Heart left ventricle (tissue), 16 donors: ENCODE measurements around the gene MCAM. TPM values are rescaled to one million over a fixed set of nuclear protein-coding genes. Genes with fewer than 3 reads are reported as not detected.

Experiments
- ATAC-seq, 4 donors: fragments of 200-7000 bp; cut with Tn5 transposase; one replicate each; pipeline ENCODE4 v1.9.1; 2020 to 2022; ENCODE audit warnings: moderate library complexity in 4 of 4, mild to moderate bottlenecking in 3 of 4, moderate number of reproducible peaks in 1 of 4
- DNase-seq, 5 donors: peaks; one replicate each; pipeline ENCODE4 v3.0.0-alpha.2; 2020
- H3K27ac ChIP-seq, 12 donors: fragments of 200-600 bp; sonication (generic) in 4 of 12; one replicate each; pipeline versions ENCODE4 v1.5.0 to v1.8.0; 2016 to 2022; ENCODE audit warnings: mild to moderate bottlenecking in 2 of 12
- H3K27me3 ChIP-seq, 9 donors: fragments of 200-600 bp; sonication (generic) in 2 of 9; one replicate each; pipeline versions ENCODE4 v1.5.1 to v1.8.0; 2016 to 2022; ENCODE audit warnings: mild to moderate bottlenecking in 3 of 9
- H3K36me3 ChIP-seq, 9 donors: fragments of 200-600 bp; sonication (generic) in 2 of 9; one replicate each; pipeline versions ENCODE4 v1.5.0 to v1.8.0; 2018 to 2022; ENCODE audit warnings: mild to moderate bottlenecking in 2 of 9
- H3K4me1 ChIP-seq, 12 donors: fragments of 200-600 bp; sonication (generic) in 4 of 12; one replicate each; pipeline versions ENCODE4 v1.5.0 to v1.8.0; 2016 to 2022; ENCODE audit warnings: mild to moderate bottlenecking in 3 of 12
- H3K4me3 ChIP-seq, 12 donors: fragments of 200-600 bp; sonication (generic) in 4 of 12; one replicate each; pipeline versions ENCODE4 v1.5.0 to v1.8.0; 2017 to 2022; ENCODE audit warnings: mild to moderate bottlenecking in 9 of 12, moderate library complexity in 4 of 12
- H3K9me3 ChIP-seq, 12 donors: fragments of 200-600 bp; sonication (generic) in 4 of 12; one replicate each; pipeline versions ENCODE4 v1.5.0 to v1.8.0; 2016 to 2022; ENCODE audit warnings: mild to moderate bottlenecking in 1 of 12
- CTCF ChIP-seq, 12 donors: fragments of 200-600 bp; sonication (generic) in 4 of 12; IDR thresholded peaks; one replicate each; pipeline versions ENCODE4 v1.5.0 to v1.8.0; 2018 to 2022; ENCODE audit warnings: antibody characterized with exemption in 12 of 12, mild to moderate bottlenecking in 5 of 12
- POLR2A ChIP-seq, 2 donors: fragments of 450-650 bp; IDR thresholded peaks; one replicate each; pipeline ENCODE4 v1.6.1; 2017; ENCODE audit warnings: antibody characterized with exemption in 2 of 2, mild to moderate bottlenecking in 2 of 2, moderate library complexity in 2 of 2
- WGBS, 4 donors: extraction: QIAGEN DNeasy Blood & Tissue Kit in 2 of 4; methylation state at CpG; one replicate each; pipeline versions ENCODE4 v1.1.5 to v1.1.7; 2013 to 2018; 5-methylcytosine and 5-hydroxymethylcytosine counted together
- intact Hi-C, 10 donors: fragments of 100-400 bp; cut with DNase I; formaldehyde crosslinking; loops; one replicate each; pipeline versions ENCODE4 v1.11.1 to v1.14.2; 2022
- polyA plus RNA-seq, 2 donors: library from polyadenylated mRNA; stranded (reverse); fragments of 200-250 nt; gene quantifications; one replicate each; pipeline ENCODE4 v1.2.3, GENCODE V29; 2013
- total RNA-seq, 9 donors: library from RNA; depleted of rRNA in 2 of 9; stranded (reverse); fragments of >200 nt in 2 of 9; fragmentation: NEBNext Ultra II Directional in 3 of 9; extraction: Animal tissue kit (Norgen Biotek cat#: 25700) in 3 of 9; gene quantifications; one replicate each; pipeline versions ENCODE4 v1.1.0 to v1.2.4, GENCODE V29; 2016 to 2023
- donor health status: ischemic (EF 13 %, LVEDD 7.1; RV severe dilation, severe dysfunction).
- donor health status: healthy with polysubstance abuse.
- donor health status: DM: no; HTN: yes; CAD: no.
- donor health status: DM: no; HTN: no; CAD: no.
- donor health status: ischemic (EF 25% LVEDD 6.9; RV normal size, moderate dysfunction).
- donor health status: ischemic (EF 25% LVEDD 5.7; RV mildly dilated, moderate dysfunction).
- donor health status: healthy.
- donor health status: DM: yes; HTN: yes; CAD: no.
- donor health status: ischemic (EF 35%, LVEDD 5.7; RV mildly dilated, moderate dysfunction).
- donor health status: nonischemic (EF 11% LVEDD 7.7; RV severe dilation, severe dysfunction).
- donor health status: DM: yes; HTN: yes; CAD: no.
- donor health status: PGD.
- donor health status: ischemic (EF 29% LVEDD 5.4; RV normal size, mild dysfunction).
- donor health status: nonischemic (EF 23%, LVEDD 6.1; RV moderate dilation, normal function).

Gene MCAM
- total and polyA plus RNA-seq, 11 donors, result 31.9 to 380 (median 108) TPM

- no peak overlapping the region for H3K4me3 ChIP-seq
- TF ChIP-seq CTCF (IDR thresholded peaks at IDR 0.05), result no peak
- TF ChIP-seq POLR2A (IDR thresholded peaks at IDR 0.05), result no peak
- DNase-seq (no peak), ATAC-seq (no peak)
- peaks cover 0 to 34% (median 10%) of the 10 kb centered on the region in 12 donors for H3K4me1 ChIP-seq
- no peaks in the 10 kb centered on the region for H3K27me3 ChIP-seq
- no peaks in the 10 kb centered on the region for H3K9me3 ChIP-seq
- WGBS, 4 donors, result 89 to 93% (median 92%) methylated on average over 5 of the region's 5 CpGs
- H3K36me3 ChIP-seq, result peaks cover 0 to 96% (median 66%) of the 10 kb centered on the region in 9 donors
- intact Hi-C loops, result no loop called here
- no peak overlapping the region for H3K27ac ChIP-seq
Measured at GRCh38 chr11:119303227-119303718, 13.7 kb downstream of the MCAM start.

- Histone ChIP-seq H3K4me3 (no peak overlapping the region), H3K4me1 (peaks cover 0 to 38% (median 10%) of the 10 kb centered on the region in 12 donors), H3K9me3 (no peaks in the 10 kb centered on the region), H3K27me3 (no peaks in the 10 kb centered on the region), H3K36me3 (peaks cover 0 to 96% (median 77%) of the 10 kb centered on the region in 9 donors), H3K27ac (peak overlapping the region in 6 of 12 donors; percentile 3 to 37 (median 18))
- intact Hi-C loops, result no loop called here
- DNase-seq, result no peak
- peak in 1 of 4 donors; percentile 43 for ATAC-seq
- no peak for TF ChIP-seq POLR2A (IDR thresholded peaks at IDR 0.05)
- no peak for TF ChIP-seq CTCF (IDR thresholded peaks at IDR 0.05)
- WGBS, 4 donors, result 59 to 70% (median 68%) methylated on average over 3 of the region's 3 CpGs
Measured at GRCh38 chr11:119300198-119300964, 16.5 kb downstream of the MCAM start.

GRCh38 chr11:119299416-119299815, 17.5 kb downstream of the MCAM start:
- H3K9me3 ChIP-seq, result no peaks in the 10 kb centered on the region
- no peaks in the 10 kb centered on the region for H3K27me3 ChIP-seq
- ATAC-seq, result no peak
- TF ChIP-seq POLR2A (IDR thresholded peaks at IDR 0.05), result no peak
- no peak for TF ChIP-seq CTCF (IDR thresholded peaks at IDR 0.05)
- DNase-seq, result no peak
- WGBS, 4 donors, result 94 to 96% (median 95%) methylated on average over 9 of the region's 9 CpGs
- no peak overlapping the region for H3K4me3 ChIP-seq
- H3K36me3 ChIP-seq, result peaks cover 0 to 90% (median 77%) of the 10 kb centered on the region in 9 donors
- H3K27ac ChIP-seq, result peak overlapping the region in 3 of 12 donors; percentile 3 to 37 (median 26)
- H3K4me1 ChIP-seq, result peaks cover 0 to 38% (median 10%) of the 10 kb centered on the region in 12 donors
- intact Hi-C loops, result no loop called here

GRCh38 chr11:119298726-119299125, 18.2 kb downstream of the MCAM start:
- peaks cover 0 to 38% (median 10%) of the 10 kb centered on the region in 12 donors for H3K4me1 ChIP-seq

More at GRCh38 chr11:119298726-119299125, 18.2 kb downstream of the MCAM start:
- Histone ChIP-seq H3K36me3 (peaks cover 0 to 85% (median 72%) of the 10 kb centered on the region in 9 donors), H3K9me3 (no peaks in the 10 kb centered on the region), H3K27me3 (no peaks in the 10 kb centered on the region), H3K27ac (peak overlapping the region in 11 of 12 donors; percentile 8 to 82 (median 56)), H3K4me3 (no peak overlapping the region)
- ATAC-seq (peak; percentile 89 to 96 (median 92)), DNase-seq (peak; percentile 57 to 86 (median 72))
- TF ChIP-seq POLR2A (IDR thresholded peaks at IDR 0.05) (no peak), CTCF (IDR thresholded peaks at IDR 0.05) (no peak)
- intact Hi-C loops, result no loop called here
- 46 to 74% (median 59%) methylated on average over 2 of the region's 2 CpGs for WGBS, 4 donors
